ENCODE results near the gene RHBDF2.

DNA sequence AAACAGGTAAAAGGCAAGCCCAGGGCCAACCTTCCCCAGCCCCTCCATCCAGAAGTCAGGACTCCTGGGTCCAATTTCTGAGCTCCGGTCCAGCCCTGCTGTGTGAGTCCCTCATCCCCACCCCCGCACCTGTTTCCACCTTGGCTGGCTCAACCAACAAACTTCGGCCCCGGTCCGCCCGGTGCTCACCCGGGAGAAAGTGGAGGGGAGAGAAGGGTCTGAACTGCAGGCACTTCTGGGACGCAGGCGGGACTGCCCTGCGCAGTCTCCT lies 541 bp downstream of the RHBDF2 start:
- TF ChIP-seq, protein P1, sequence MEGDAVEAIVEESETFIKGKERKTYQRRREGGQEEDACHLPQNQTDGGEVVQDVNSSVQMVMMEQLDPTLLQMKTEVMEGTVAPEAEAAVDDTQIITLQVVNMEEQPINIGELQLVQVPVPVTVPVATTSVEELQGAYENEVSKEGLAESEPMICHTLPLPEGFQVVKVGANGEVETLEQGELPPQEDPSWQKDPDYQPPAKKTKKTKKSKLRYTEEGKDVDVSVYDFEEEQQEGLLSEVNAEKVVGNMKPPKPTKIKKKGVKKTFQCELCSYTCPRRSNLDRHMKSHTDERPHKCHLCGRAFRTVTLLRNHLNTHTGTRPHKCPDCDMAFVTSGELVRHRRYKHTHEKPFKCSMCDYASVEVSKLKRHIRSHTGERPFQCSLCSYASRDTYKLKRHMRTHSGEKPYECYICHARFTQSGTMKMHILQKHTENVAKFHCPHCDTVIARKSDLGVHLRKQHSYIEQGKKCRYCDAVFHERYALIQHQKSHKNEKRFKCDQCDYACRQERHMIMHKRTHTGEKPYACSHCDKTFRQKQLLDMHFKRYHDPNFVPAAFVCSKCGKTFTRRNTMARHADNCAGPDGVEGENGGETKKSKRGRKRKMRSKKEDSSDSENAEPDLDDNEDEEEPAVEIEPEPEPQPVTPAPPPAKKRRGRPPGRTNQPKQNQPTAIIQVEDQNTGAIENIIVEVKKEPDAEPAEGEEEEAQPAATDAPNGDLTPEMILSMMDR (IDR thresholded peaks at IDR 0.05): no peak
- TF ChIP-seq POLR2A (IDR thresholded peaks at IDR 0.05): no peak

All from uterus (tissue), 2 donors.